Panc1 (cell line): ENCODE measurements around the gene CTSA. TPM values are rescaled to one million over a fixed set of nuclear protein-coding genes. Genes with fewer than 3 reads are reported as not detected.

Source experiments
- ATAC-seq: fragments of 200-7000 bp; cut with Tn5 transposase; 2 replicates; pipeline ENCODE4 v1.9.1; 2020; ENCODE audit warnings: mild to moderate bottlenecking, moderate library complexity
- BruUV-seq: library from RNA; stranded (reverse); fragments of 400-500 nt; replicated peaks from 2 replicates; lab custom pipeline; 2021; lab: Mats Ljungman, UMichigan
- CTCF ChIA-PET: fragments of 300-600 bp; sonication (Branson Sonifier 250); formaldehyde crosslinking; loops from one replicate; lab custom pipeline; 2022; ENCODE audit warnings: antibody characterized with exemption; lab: Charles Lee
- POLR2A ChIA-PET: fragments of 300-600 bp; sonication (Branson Sonifier 250); formaldehyde crosslinking; loops from one replicate; lab custom pipeline; 2022; ENCODE audit warnings: antibody characterized with exemption; lab: Charles Lee
- DNase-seq: peaks from one replicate; pipeline ENCODE4 v3.0.0-alpha.2; 2010; ENCODE audit warnings: low read depth, low spot score
- H3K27ac ChIP-seq: 2 replicates; pipeline ENCODE4 v1.5.1; 2011; ENCODE audit warnings: mild to moderate bottlenecking, low read length, inconsistent platforms
- H3K27me3 ChIP-seq: fragments of 200-500 bp; sonication (Bioruptor generic); 2 replicates; pipeline ENCODE4 v1.6.0; 2014; ENCODE audit warnings: low read length, inconsistent platforms; ENCODE audit not compliant: control insufficient read depth, insufficient read depth
- H3K36me3 ChIP-seq: fragments of 200-500 bp; sonication (Bioruptor generic); 2 replicates; pipeline ENCODE4 v1.5.1; 2014; ENCODE audit warnings: inconsistent platforms, mild to moderate bottlenecking, low read length, moderate library complexity; ENCODE audit not compliant: control insufficient read depth, insufficient read depth
- H3K4me1 ChIP-seq: 2 replicates; pipeline ENCODE4 v1.5.1; 2011; ENCODE audit warnings: inconsistent platforms, mild to moderate bottlenecking, low read length, moderate library complexity; ENCODE audit not compliant: control insufficient read depth, insufficient read depth
- H3K4me3 ChIP-seq, 2 experiments: 2 replicates each; pipeline ENCODE4 v1.5.1; 2011 to 2012; ENCODE audit warnings: low read depth in 2 of 2, low read length in 2 of 2, mild to moderate bottlenecking in 2 of 2, inconsistent platforms in 1 of 2, moderate library complexity in 1 of 2
- H3K9me3 ChIP-seq: fragments of 200-500 bp; sonication (Bioruptor generic); 2 replicates; pipeline ENCODE4 v1.5.1; 2014; ENCODE audit warnings: low read depth, mild to moderate bottlenecking, inconsistent platforms, low read length, moderate library complexity; ENCODE audit not compliant: control insufficient read depth, insufficient read depth
- POLR2AphosphoS5 ChIP-seq: IDR thresholded peaks from 2 replicates; pipeline ENCODE4 v1.6.1; 2012; ENCODE audit warnings: mild to moderate bottlenecking, low read depth, low read length, moderate library complexity
- SIN3A ChIP-seq: IDR thresholded peaks from 2 replicates; pipeline ENCODE4 v1.6.1; 2012; ENCODE audit warnings: low read depth, mild to moderate bottlenecking, low read length, moderate library complexity, borderline replicate concordance; ENCODE audit not compliant: insufficient read depth
- TCF7L2 ChIP-seq: IDR thresholded peaks from 2 replicates; pipeline ENCODE4 v1.6.1; 2011; ENCODE audit warnings: mild to moderate bottlenecking, low read depth, low read length, inconsistent platforms
- in situ Hi-C: cut with HindIII; loops from 2 replicates; pipeline ENCODE4 v1.10.0; 2016; ENCODE audit warnings: low sequenced_read_pairs, low pct_unique_long_range_greater_than_20kb
- intact Hi-C: fragments of 100-400 bp; cut with micrococcal nuclease; formaldehyde crosslinking; loops from one replicate; pipeline ENCODE4 v1.10.0; 2022; ENCODE audit not compliant: unreplicated experiment
- total RNA-seq: library from RNA; stranded (reverse); gene quantifications from one replicate; pipeline ENCODE4 v1.2.1, GENCODE V29; 2021; ENCODE audit not compliant: unreplicated experiment
- TF ChIP-seq, protein P1 (sequence below), 2 experiments: IDR thresholded peaks; 2 replicates each; pipeline ENCODE4 v1.6.1; 2011 to 2012; ENCODE audit warnings: low read depth in 2 of 2, control low read depth in 1 of 2, low read length in 1 of 2, mild to moderate bottlenecking in 1 of 2, moderate library complexity in 1 of 2; ENCODE audit not compliant: insufficient read depth in 1 of 2
- TF ChIP-seq, protein P2 (sequence below): fragments of 450-650 bp; IDR thresholded peaks from 2 replicates; pipeline ENCODE4 v1.5.1; 2017; ENCODE audit warnings: mild to moderate bottlenecking

Gene CTSA
- total RNA-seq, 1 experiment from 2014 or later, result 232 TPM

DNA sequence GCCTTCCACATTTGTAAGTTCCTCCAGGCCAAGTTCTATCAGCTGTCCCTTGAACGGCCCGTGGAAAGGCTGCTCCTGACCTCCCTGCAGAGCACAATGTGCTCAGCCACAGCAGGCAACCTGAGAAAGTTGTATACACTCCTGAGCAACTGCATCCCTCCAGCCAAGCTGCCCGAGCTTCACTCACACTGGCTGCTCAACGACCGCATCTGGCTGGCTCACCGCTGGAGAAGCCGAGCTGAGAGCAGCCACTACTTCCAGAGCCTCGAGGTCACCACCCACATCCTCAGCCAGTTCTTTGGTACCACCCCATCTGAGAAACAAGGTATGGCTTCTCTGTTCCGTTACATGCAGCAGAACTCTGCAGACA, 8.1 kb upstream of the CTSA start:
- no peaks in the 10 kb centered on the region for H3K27me3 ChIP-seq
- in situ Hi-C loops, result no loop called here
- TF ChIP-seq, protein P1, sequence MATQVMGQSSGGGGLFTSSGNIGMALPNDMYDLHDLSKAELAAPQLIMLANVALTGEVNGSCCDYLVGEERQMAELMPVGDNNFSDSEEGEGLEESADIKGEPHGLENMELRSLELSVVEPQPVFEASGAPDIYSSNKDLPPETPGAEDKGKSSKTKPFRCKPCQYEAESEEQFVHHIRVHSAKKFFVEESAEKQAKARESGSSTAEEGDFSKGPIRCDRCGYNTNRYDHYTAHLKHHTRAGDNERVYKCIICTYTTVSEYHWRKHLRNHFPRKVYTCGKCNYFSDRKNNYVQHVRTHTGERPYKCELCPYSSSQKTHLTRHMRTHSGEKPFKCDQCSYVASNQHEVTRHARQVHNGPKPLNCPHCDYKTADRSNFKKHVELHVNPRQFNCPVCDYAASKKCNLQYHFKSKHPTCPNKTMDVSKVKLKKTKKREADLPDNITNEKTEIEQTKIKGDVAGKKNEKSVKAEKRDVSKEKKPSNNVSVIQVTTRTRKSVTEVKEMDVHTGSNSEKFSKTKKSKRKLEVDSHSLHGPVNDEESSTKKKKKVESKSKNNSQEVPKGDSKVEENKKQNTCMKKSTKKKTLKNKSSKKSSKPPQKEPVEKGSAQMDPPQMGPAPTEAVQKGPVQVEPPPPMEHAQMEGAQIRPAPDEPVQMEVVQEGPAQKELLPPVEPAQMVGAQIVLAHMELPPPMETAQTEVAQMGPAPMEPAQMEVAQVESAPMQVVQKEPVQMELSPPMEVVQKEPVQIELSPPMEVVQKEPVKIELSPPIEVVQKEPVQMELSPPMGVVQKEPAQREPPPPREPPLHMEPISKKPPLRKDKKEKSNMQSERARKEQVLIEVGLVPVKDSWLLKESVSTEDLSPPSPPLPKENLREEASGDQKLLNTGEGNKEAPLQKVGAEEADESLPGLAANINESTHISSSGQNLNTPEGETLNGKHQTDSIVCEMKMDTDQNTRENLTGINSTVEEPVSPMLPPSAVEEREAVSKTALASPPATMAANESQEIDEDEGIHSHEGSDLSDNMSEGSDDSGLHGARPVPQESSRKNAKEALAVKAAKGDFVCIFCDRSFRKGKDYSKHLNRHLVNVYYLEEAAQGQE (IDR thresholded peaks at IDR 0.05; ENCODE audit: insufficient read depth in 1 of 2, low read depth in 2 of 2, low read length in 1 of 2), result no peak
- TF ChIP-seq TCF7L2 (no peak), SIN3A (no peak), POLR2AphosphoS5 (no peak)
- TF ChIP-seq, protein P2, sequence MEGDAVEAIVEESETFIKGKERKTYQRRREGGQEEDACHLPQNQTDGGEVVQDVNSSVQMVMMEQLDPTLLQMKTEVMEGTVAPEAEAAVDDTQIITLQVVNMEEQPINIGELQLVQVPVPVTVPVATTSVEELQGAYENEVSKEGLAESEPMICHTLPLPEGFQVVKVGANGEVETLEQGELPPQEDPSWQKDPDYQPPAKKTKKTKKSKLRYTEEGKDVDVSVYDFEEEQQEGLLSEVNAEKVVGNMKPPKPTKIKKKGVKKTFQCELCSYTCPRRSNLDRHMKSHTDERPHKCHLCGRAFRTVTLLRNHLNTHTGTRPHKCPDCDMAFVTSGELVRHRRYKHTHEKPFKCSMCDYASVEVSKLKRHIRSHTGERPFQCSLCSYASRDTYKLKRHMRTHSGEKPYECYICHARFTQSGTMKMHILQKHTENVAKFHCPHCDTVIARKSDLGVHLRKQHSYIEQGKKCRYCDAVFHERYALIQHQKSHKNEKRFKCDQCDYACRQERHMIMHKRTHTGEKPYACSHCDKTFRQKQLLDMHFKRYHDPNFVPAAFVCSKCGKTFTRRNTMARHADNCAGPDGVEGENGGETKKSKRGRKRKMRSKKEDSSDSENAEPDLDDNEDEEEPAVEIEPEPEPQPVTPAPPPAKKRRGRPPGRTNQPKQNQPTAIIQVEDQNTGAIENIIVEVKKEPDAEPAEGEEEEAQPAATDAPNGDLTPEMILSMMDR, result no peak
- CTCF ChIA-PET, result no interaction called here
- H3K36me3 ChIP-seq, result 0 out of 2 replicates have a peak, but pooled peaks cover 2% of the 10 kb centered on the region
- POLR2A ChIA-PET, result no interaction called here
- H3K27ac ChIP-seq, result no peak overlapping the region
- DNase-seq (no peak), ATAC-seq (no peak)
- no peak overlapping the region for H3K4me3 ChIP-seq
- no peaks in the 10 kb centered on the region for H3K9me3 ChIP-seq
- H3K4me1 ChIP-seq, result peaks cover 4% of the 10 kb centered on the region; the same call in 1 of the 2 replicates
- BruUV-seq, result no TSS peak
- intact Hi-C loops, result no loop called here

DNA sequence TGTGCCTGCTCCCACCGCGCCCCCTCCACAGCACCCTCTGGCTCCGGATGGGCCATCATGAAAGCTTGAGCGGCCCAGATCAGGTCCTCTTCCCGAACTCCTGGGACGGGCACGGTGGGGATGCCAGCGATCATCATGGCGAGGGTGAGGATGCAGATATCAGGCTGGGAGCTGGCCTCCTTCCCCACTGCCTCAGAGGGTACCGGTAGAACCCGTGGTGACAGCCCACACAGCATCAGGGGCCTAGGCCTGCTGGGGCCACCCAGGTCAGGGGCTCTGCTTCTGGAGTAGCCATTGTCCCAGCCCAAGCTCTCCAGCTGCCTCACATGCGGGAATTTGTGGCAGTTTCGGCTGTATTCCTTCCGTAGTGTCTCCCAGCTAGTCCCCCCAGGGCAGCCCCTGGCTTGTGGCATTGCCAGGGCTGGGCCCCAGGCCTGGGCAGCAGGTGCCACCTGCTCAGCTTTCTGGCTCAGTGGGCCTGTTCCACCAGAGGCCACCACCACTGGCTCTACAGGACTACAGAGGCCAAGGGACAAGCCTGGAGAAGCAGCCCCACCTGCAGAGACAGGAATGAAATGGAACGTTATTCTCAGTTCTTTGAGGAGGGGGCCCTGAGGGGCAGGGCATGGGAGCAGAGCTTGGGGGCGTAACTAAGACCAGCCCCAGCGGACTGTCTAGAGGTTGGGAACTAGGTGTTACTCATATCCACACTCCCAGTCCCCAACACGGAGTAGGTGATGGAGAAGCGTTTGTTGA, 4.4 kb upstream of the CTSA start:
- ChIA-PET POLR2A (no interaction called here), CTCF (no interaction called here)
- Histone ChIP-seq H3K36me3 (peaks cover 2% of the 10 kb centered on the region; the same call in 1 of the 2 replicates), H3K27me3 (no peaks in the 10 kb centered on the region), H3K4me3 (no peak overlapping the region), H3K27ac (no peak overlapping the region), H3K4me1 (peaks cover 8% of the 10 kb centered on the region), H3K9me3 (no peaks in the 10 kb centered on the region)
- in situ Hi-C loops, result no loop called here
- no peak for DNase-seq
- no TSS peak for BruUV-seq
- no peak for ATAC-seq
- TF ChIP-seq, protein P1 (IDR thresholded peaks at IDR 0.05; ENCODE audit: insufficient read depth in 1 of 2, low read depth in 2 of 2, low read length in 1 of 2), result no peak
- TF ChIP-seq, protein P2, result no peak
- TF ChIP-seq SIN3A (no peak), TCF7L2 (no peak), POLR2AphosphoS5 (no peak)
- intact Hi-C loops, result no loop called here
